Activated CD4-positive, alpha-beta memory T cell treated with anti-CD3 and anti-CD28 coated beads for 36 hours (primary cell): ENCODE results near the gene DAPK1. TPM values are rescaled to one million over a fixed set of nuclear protein-coding genes. Genes with fewer than 3 reads are reported as not detected.
A peak's percentile ranks its signal among the peaks of the same experiment; 100 is the strongest.

Experiments
- CTCF ChIA-PET: fragments of 350-600 bp; sonication (Branson Sonifier 250); formaldehyde crosslinking; loops from one replicate; lab custom pipeline; 2021; ENCODE audit warnings: antibody characterized with exemption, inconsistent platforms; lab: Charles Lee
- POLR2A ChIA-PET: fragments of 350-600 bp; sonication (Branson Sonifier 250); formaldehyde crosslinking; loops from one replicate; lab custom pipeline; 2021; ENCODE audit warnings: antibody characterized with exemption; lab: Charles Lee
- DNase-seq: peaks from one replicate; pipeline ENCODE4 v3.0.0-alpha.2; 2020
- H3K27ac Mint-ChIP-seq: one replicate; pipeline ENCODE4 v1.8.0; 2021; ENCODE audit warnings: mixed read lengths
- H3K27me3 Mint-ChIP-seq: one replicate; pipeline ENCODE4 v1.8.0; 2021; ENCODE audit warnings: mixed read lengths
- H3K36me3 Mint-ChIP-seq: one replicate; pipeline ENCODE4 v1.8.0; 2021; ENCODE audit warnings: mixed read lengths
- H3K4me1 Mint-ChIP-seq: one replicate; pipeline ENCODE4 v1.8.0; 2021; ENCODE audit warnings: low read depth, mixed read lengths
- H3K4me3 Mint-ChIP-seq: one replicate; pipeline ENCODE4 v1.8.0; 2021; ENCODE audit warnings: mild to moderate bottlenecking, mixed read lengths
- H3K9me3 Mint-ChIP-seq: one replicate; pipeline ENCODE4 v1.8.0; 2021; ENCODE audit warnings: mixed read lengths
- intact Hi-C: fragments of 100-400 bp; cut with micrococcal nuclease; formaldehyde crosslinking; loops from one replicate; pipeline ENCODE4 v1.15.1; 2023
- total RNA-seq, 2 experiments: library from RNA; stranded (reverse); gene quantifications; one replicate each; pipeline ENCODE4 v1.2.3, GENCODE V29; 2021

Gene DAPK1
- total RNA-seq, 2 experiments from 2014 or later, result 1.9 to 3.3 TPM

DNA sequence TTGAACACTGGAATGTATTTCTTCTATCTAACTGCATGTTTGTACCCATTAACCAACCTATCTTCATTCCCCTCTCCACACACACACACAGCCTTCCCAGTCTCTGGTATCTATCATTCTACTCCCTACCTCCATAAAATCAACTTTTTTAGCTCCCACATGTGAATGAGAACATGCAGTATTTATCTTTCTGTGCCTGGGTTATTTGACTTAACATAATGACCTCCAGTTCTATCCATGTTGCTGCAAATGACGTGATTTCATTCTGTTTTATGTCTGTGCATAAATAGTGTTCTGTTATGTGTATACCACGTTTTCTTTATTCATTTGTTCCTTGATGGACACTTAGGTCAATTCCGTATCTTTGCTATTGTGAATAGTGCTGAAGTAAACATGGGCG, 189.5 kb downstream of the DAPK1 start:
- H3K4me1 Mint-ChIP-seq, result peaks cover 19% of the 10 kb centered on the region
- H3K27me3 Mint-ChIP-seq, result no peaks in the 10 kb centered on the region
- no peak overlapping the region for H3K4me3 Mint-ChIP-seq
- no peak for DNase-seq
- intact Hi-C loops, result no loop called here
- no peaks in the 10 kb centered on the region for H3K9me3 Mint-ChIP-seq
- ChIA-PET CTCF (interaction anchor here (1.4 kb wide), 1 partner anchor 125 kb away, joined by 3 read pairs; no protein-coding TSS in a partner anchor), POLR2A (no interaction called here)
- no peak overlapping the region for H3K27ac Mint-ChIP-seq
- no peaks in the 10 kb centered on the region for H3K36me3 Mint-ChIP-seq

DNA sequence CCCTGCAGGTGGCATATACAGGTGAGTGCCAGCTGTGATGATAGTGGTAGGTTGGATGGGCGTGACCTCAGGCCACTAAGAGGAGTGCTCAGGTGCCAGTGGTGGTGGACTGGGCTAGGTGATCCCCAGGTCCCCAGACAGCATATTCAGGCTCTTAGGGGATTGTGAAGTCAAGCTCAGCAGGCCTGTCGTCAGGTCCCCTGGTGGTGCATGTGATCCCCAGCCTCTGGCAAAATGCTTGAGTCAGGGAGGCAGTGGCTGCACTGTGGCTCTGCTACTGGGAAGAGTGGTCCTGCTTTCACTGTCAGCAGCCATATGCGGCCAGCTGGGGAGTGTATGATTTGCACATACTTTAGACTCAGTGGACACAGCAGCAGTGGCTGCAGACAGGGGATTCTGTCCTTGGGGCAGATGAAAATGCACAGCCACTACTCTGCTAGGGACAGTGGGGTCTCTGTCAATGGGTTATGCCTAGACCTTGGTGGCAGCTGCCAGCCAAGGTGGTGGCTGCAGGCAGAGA, 196.6 kb downstream of the DAPK1 start:
- H3K9me3 Mint-ChIP-seq, result peaks cover 14% of the 10 kb centered on the region
- CTCF ChIA-PET, result interaction anchor here (1.2 kb wide), 1 partner anchor 10 kb away, joined by 4 read pairs; no protein-coding TSS in a partner anchor
- no peak for DNase-seq
- peaks cover 10% of the 10 kb centered on the region for H3K4me1 Mint-ChIP-seq
- no peak overlapping the region for H3K4me3 Mint-ChIP-seq
- H3K27me3 Mint-ChIP-seq, result no peaks in the 10 kb centered on the region
- POLR2A ChIA-PET, result interaction anchor here (1.0 kb wide), 1 partner anchor 15 kb away, joined by 3 read pairs; no protein-coding TSS in a partner anchor
- no peak overlapping the region for H3K27ac Mint-ChIP-seq
- H3K36me3 Mint-ChIP-seq, result peaks cover 8% of the 10 kb centered on the region
- intact Hi-C loops, result no loop called here

GRCh38 chr9:87695523-87695922, 197.9 kb downstream of the DAPK1 start:
- ChIA-PET POLR2A (no interaction called here), CTCF (no interaction called here)
- intact Hi-C loops, result no loop called here
- DNase-seq, result no peak
- no peak overlapping the region for H3K4me3 Mint-ChIP-seq
- no peak overlapping the region for H3K27ac Mint-ChIP-seq
- H3K36me3 Mint-ChIP-seq, result peaks cover 8% of the 10 kb centered on the region
- peaks cover 14% of the 10 kb centered on the region for H3K9me3 Mint-ChIP-seq
- H3K27me3 Mint-ChIP-seq, result peaks cover 2% of the 10 kb centered on the region
- H3K4me1 Mint-ChIP-seq, result peaks cover 10% of the 10 kb centered on the region

- Mint-ChIP-seq H3K27ac (no peak overlapping the region), H3K9me3 (peaks cover 14% of the 10 kb centered on the region), H3K36me3 (peaks cover 8% of the 10 kb centered on the region), H3K4me1 (peaks cover 10% of the 10 kb centered on the region), H3K27me3 (peaks cover 2% of the 10 kb centered on the region), H3K4me3 (no peak overlapping the region)
- intact Hi-C loops, result no loop called here
- POLR2A ChIA-PET, result no interaction called here
- CTCF ChIA-PET, result no interaction called here
- peak; percentile 33 for DNase-seq
Measured at GRCh38 chr9:87696641-87697040, 199.0 kb downstream of the DAPK1 start.

DNA sequence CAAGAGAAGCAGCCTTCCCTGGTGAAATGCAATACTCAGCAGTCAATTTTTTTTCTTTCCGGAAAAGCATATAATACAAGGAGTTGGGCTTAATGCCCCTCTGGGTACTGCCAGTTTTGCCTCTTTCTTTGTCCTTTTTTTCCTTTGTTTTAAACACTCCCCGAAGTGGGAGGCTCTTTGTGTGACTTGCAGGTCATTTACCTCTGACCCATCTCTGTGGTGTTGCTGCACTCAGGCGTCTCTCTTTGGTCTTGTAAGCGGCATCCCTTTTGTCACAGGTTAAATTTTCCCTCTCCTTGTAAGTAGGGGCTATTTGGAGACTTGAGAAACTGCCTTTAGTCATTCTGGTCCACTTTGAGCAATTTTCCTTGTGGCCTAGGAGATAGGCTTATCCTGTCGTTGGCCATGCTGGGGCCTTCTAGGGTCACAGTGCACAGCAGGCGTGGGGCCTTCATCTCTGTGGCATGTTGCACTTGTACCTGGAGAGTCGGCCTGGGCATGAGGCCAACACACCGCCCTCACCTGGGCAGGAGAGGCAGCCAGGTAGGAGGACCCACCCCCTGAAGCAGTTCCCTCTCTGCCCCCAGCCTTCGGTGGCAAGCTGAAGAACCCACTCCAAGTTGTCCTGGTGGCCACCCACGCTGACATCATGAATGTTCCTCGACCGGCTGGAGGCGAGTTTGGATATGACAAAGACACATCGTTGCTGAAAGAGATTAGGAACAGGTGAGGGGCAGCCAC, 200.6 kb downstream of the DAPK1 start:
- ChIA-PET POLR2A (no interaction called here), CTCF (no interaction called here)
- Mint-ChIP-seq H3K27me3 (peaks cover 5% of the 10 kb centered on the region), H3K36me3 (peaks cover 5% of the 10 kb centered on the region), H3K4me1 (peaks cover 16% of the 10 kb centered on the region), H3K9me3 (peaks cover 7% of the 10 kb centered on the region), H3K4me3 (no peak overlapping the region), H3K27ac (no peak overlapping the region)
- DNase-seq, result no peak
- intact Hi-C loops, result no loop called here

GRCh38 chr9:87699835-87700234, 202.2 kb downstream of the DAPK1 start:
- Mint-ChIP-seq H3K27ac (no peak overlapping the region), H3K9me3 (no peaks in the 10 kb centered on the region), H3K4me1 (peaks cover 16% of the 10 kb centered on the region), H3K4me3 (no peak overlapping the region), H3K36me3 (no peaks in the 10 kb centered on the region), H3K27me3 (peaks cover 5% of the 10 kb centered on the region)
- intact Hi-C loops, result loop anchor here (10.0 kb wide), 1 partner anchor 305 kb away; no protein-coding TSS in a partner anchor
- ChIA-PET POLR2A (no interaction called here), CTCF (no interaction called here)
- DNase-seq, result no peak

- Mint-ChIP-seq H3K36me3 (no peaks in the 10 kb centered on the region), H3K4me3 (no peak overlapping the region), H3K27me3 (peaks cover 5% of the 10 kb centered on the region), H3K9me3 (no peaks in the 10 kb centered on the region), H3K4me1 (peaks cover 15% of the 10 kb centered on the region), H3K27ac (no peak overlapping the region)
- intact Hi-C loops, result loop anchor here (10.0 kb wide), 1 partner anchor 303 kb away; no protein-coding TSS in a partner anchor
- ChIA-PET POLR2A (no interaction called here), CTCF (no interaction called here)
- no peak for DNase-seq
Measured at GRCh38 chr9:87701491-87701890, 203.8 kb downstream of the DAPK1 start.

GRCh38 chr9:87701931-87702421, 204.3 kb downstream of the DAPK1 start:
- ChIA-PET POLR2A (no interaction called here), CTCF (no interaction called here)
- peaks cover 10% of the 10 kb centered on the region for H3K4me1 Mint-ChIP-seq
- intact Hi-C loops, result loop anchor here (10.0 kb wide), 1 partner anchor 303 kb away; no protein-coding TSS in a partner anchor
- peaks cover 5% of the 10 kb centered on the region for H3K27me3 Mint-ChIP-seq
- H3K36me3 Mint-ChIP-seq, result no peaks in the 10 kb centered on the region
- no peak overlapping the region for H3K27ac Mint-ChIP-seq
- H3K9me3 Mint-ChIP-seq, result no peaks in the 10 kb centered on the region
- DNase-seq, result no peak
- no peak overlapping the region for H3K4me3 Mint-ChIP-seq

DNA sequence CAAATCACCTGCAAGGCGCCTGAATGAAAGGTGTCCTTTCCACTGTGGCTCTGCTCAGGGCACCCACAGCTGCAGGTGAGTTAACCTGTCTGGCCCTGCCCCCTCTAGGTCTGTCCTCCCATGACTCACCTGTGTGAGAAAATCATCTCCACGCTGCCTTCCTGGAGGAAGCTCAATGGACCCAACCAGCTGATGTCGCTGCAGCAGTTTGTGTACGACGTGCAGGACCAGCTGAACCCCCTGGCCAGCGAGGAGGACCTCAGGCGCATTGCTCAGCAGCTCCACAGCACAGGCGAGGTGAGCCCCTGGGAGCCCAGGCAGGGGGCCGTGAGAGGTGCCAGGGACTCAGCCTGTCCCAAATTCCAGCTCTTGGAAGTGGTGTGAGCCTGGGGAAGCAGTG, 205.3 kb downstream of the DAPK1 start:
- CTCF ChIA-PET, result no interaction called here
- H3K4me1 Mint-ChIP-seq, result peaks cover 11% of the 10 kb centered on the region
- POLR2A ChIA-PET, result no interaction called here
- H3K9me3 Mint-ChIP-seq, result no peaks in the 10 kb centered on the region
- no peak overlapping the region for H3K4me3 Mint-ChIP-seq
- no peak for DNase-seq
- H3K36me3 Mint-ChIP-seq, result no peaks in the 10 kb centered on the region
- intact Hi-C loops, result loop anchor here (10.0 kb wide), 1 partner anchor 302 kb away; no protein-coding TSS in a partner anchor
- no peak overlapping the region for H3K27ac Mint-ChIP-seq
- peaks cover 7% of the 10 kb centered on the region for H3K27me3 Mint-ChIP-seq

GRCh38 chr9:87703636-87704276, 206.1 kb downstream of the DAPK1 start:
- H3K9me3 Mint-ChIP-seq, result no peaks in the 10 kb centered on the region
- no peaks in the 10 kb centered on the region for H3K36me3 Mint-ChIP-seq
- intact Hi-C loops, result loop anchor here (10.0 kb wide), 1 partner anchor 301 kb away; no protein-coding TSS in a partner anchor
- no peak for DNase-seq
- peaks cover 7% of the 10 kb centered on the region for H3K27me3 Mint-ChIP-seq
- no peak overlapping the region for H3K27ac Mint-ChIP-seq
- ChIA-PET POLR2A (no interaction called here), CTCF (no interaction called here)
- H3K4me1 Mint-ChIP-seq, result peaks cover 18% of the 10 kb centered on the region
- H3K4me3 Mint-ChIP-seq, result no peak overlapping the region

- H3K36me3 Mint-ChIP-seq, result no peaks in the 10 kb centered on the region
- CTCF ChIA-PET, result no interaction called here
- no peak for DNase-seq
- H3K9me3 Mint-ChIP-seq, result no peaks in the 10 kb centered on the region
- peaks cover 24% of the 10 kb centered on the region for H3K4me1 Mint-ChIP-seq
- no peak overlapping the region for H3K27ac Mint-ChIP-seq
- H3K27me3 Mint-ChIP-seq, result peaks cover 7% of the 10 kb centered on the region
- POLR2A ChIA-PET, result no interaction called here
- no peak overlapping the region for H3K4me3 Mint-ChIP-seq
- intact Hi-C loops, result loop anchor here (10.0 kb wide), 1 partner anchor 300 kb away; no protein-coding TSS in a partner anchor
Measured at GRCh38 chr9:87704342-87704741, 206.7 kb downstream of the DAPK1 start.

DNA sequence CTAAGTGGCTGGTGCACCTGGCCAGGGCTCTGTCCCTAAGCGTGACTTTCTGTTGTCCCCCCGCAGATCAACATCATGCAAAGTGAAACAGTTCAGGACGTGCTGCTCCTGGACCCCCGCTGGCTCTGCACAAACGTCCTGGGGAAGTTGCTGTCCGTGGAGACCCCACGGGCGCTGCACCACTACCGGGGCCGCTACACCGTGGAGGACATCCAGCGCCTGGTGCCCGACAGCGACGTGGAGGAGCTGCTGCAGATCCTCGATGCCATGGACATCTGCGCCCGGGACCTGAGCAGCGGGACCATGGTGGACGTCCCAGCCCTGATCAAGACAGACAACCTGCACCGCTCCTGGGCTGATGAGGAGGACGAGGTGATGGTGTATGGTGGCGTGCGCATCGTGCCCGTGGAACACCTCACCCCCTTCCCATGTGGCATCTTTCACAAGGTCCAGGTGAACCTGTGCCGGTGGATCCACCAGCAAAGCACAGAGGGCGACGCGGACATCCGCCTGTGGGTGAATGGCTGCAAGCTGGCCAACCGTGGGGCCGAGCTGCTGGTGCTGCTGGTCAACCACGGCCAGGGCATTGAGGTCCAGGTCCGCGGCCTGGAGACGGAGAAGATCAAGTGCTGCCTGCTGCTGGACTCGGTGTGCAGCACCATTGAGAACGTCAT, 208.5 kb downstream of the DAPK1 start:
- Mint-ChIP-seq H3K4me1 (peaks cover 36% of the 10 kb centered on the region), H3K4me3 (no peak overlapping the region), H3K27ac (no peak overlapping the region), H3K36me3 (no peaks in the 10 kb centered on the region), H3K9me3 (no peaks in the 10 kb centered on the region), H3K27me3 (peaks cover 5% of the 10 kb centered on the region)
- intact Hi-C loops, result loop anchor here (10.0 kb wide), 1 partner anchor 299 kb away; no protein-coding TSS in a partner anchor
- ChIA-PET CTCF (no interaction called here), POLR2A (no interaction called here)
- DNase-seq, result no peak
